Measurements from ENCODE around the gene ZNF668. TPM values are rescaled to one million over a fixed set of nuclear protein-coding genes. Genes with fewer than 3 reads are reported as not detected.

ZNF668 gene
- total and polyA plus RNA-seq, 2 experiments from 2014 or later: 6.2 to 13.1 TPM

DNA sequence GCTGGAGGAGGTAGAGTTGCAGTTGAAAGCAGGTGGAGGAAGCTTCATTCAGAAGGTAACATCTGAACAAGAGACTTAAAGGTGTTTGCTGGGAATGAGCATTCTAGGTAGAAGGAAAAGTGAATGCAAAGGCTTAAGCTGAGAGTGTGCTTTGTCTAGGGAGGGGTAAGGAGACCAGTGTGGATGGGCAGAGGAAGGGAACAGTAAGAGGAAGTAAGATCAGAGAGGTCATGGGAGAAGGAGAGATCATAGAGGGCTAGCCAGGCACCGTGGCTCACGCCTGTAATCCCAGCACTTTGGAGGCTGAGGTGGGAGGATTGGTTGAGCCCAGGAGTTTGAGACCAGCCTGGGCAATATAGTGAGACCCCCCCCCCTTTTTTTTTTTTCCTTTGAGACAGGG is 37.3 kb downstream of the ZNF668 start:
- H3K36me3 Mint-ChIP-seq (ENCODE audit: low read depth): peaks cover 6% of the 10 kb centered on the region
- Histone ChIP-seq H3K4me1 (ENCODE audit: insufficient read depth) (peaks cover 9% of the 10 kb centered on the region), H3F3A (replicated peaks; ENCODE audit: low read depth) (peaks cover 16% of the 10 kb centered on the region), H3K79me2 (replicated peaks; ENCODE audit: insufficient read depth) (no peaks in the 10 kb centered on the region; the same call in 1 of the 2 replicates), H3K27me3 (ENCODE audit: insufficient read depth) (no peaks in the 10 kb centered on the region), H3K27ac (ENCODE audit: low read depth) (no peak overlapping the region), H2AFZ (no peak overlapping the region), H3K9me2 (ENCODE audit: insufficient read depth) (no peaks in the 10 kb centered on the region), H3K4me2 (no peak overlapping the region), H4K20me1 (replicated peaks; ENCODE audit: insufficient read depth) (no peaks in the 10 kb centered on the region), H3K36me3 (ENCODE audit: insufficient read depth) (no peaks in the 10 kb centered on the region; the same call in 1 of the 2 replicates), H3K4me3 (no peak overlapping the region)
- ATAC-seq: no peak
- DNase-seq (ENCODE audit: low spot score): no peak
- H3K4me1 Mint-ChIP-seq: peaks cover 8% of the 10 kb centered on the region; the same call in 1 of the 3 replicates
- no peaks in the 10 kb centered on the region; the same call in 2 of the 3 replicates for H3K9me3 Mint-ChIP-seq
- peaks cover 12% of the 10 kb centered on the region for H3K27me3 Mint-ChIP-seq (ENCODE audit: insufficient read depth, low read depth, poor library complexity)
- H3K4me3 Mint-ChIP-seq: no peak overlapping the region
- no peak overlapping the region for H3K27ac Mint-ChIP-seq
- TF ChIP-seq ZNF114 (CRISPR knock-in tag; IDR thresholded peaks at IDR 0.05) (no peak), JUNB (IDR thresholded peaks at IDR 0.05; ENCODE audit: unreplicated experiment) (no peak), CREB1 (CRISPR knock-in tag; IDR thresholded peaks at IDR 0.05; ENCODE audit: low read depth) (no peak), STAT1 (IDR thresholded peaks at IDR 0.05; ENCODE audit: unreplicated experiment) (no peak), EZH2 (IDR thresholded peaks at IDR 0.05; ENCODE audit: low read depth, unreplicated experiment) (no peak), NANOG (IDR thresholded peaks at IDR 0.05; ENCODE audit: borderline replicate concordance) (no peak), ZNF331 (CRISPR knock-in tag; IDR thresholded peaks at IDR 0.05; ENCODE audit: low read depth) (no peak), POLR2AphosphoS5 (IDR thresholded peaks at IDR 0.05; ENCODE audit: low read depth) (no peak), EZH2phosphoT487 (IDR thresholded peaks at IDR 0.05; ENCODE audit: unreplicated experiment) (no peak)
- TF ChIP-seq, protein P1, sequence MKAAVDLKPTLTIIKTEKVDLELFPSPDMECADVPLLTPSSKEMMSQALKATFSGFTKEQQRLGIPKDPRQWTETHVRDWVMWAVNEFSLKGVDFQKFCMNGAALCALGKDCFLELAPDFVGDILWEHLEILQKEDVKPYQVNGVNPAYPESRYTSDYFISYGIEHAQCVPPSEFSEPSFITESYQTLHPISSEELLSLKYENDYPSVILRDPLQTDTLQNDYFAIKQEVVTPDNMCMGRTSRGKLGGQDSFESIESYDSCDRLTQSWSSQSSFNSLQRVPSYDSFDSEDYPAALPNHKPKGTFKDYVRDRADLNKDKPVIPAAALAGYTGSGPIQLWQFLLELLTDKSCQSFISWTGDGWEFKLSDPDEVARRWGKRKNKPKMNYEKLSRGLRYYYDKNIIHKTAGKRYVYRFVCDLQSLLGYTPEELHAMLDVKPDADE (IDR thresholded peaks at IDR 0.05): no peak
- TF ChIP-seq, protein P2, sequence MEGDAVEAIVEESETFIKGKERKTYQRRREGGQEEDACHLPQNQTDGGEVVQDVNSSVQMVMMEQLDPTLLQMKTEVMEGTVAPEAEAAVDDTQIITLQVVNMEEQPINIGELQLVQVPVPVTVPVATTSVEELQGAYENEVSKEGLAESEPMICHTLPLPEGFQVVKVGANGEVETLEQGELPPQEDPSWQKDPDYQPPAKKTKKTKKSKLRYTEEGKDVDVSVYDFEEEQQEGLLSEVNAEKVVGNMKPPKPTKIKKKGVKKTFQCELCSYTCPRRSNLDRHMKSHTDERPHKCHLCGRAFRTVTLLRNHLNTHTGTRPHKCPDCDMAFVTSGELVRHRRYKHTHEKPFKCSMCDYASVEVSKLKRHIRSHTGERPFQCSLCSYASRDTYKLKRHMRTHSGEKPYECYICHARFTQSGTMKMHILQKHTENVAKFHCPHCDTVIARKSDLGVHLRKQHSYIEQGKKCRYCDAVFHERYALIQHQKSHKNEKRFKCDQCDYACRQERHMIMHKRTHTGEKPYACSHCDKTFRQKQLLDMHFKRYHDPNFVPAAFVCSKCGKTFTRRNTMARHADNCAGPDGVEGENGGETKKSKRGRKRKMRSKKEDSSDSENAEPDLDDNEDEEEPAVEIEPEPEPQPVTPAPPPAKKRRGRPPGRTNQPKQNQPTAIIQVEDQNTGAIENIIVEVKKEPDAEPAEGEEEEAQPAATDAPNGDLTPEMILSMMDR (conservative IDR thresholded peaks at IDR 0.05; ENCODE audit: low read depth in 2 of 2): no peak
- TF ChIP-seq, protein P3, sequence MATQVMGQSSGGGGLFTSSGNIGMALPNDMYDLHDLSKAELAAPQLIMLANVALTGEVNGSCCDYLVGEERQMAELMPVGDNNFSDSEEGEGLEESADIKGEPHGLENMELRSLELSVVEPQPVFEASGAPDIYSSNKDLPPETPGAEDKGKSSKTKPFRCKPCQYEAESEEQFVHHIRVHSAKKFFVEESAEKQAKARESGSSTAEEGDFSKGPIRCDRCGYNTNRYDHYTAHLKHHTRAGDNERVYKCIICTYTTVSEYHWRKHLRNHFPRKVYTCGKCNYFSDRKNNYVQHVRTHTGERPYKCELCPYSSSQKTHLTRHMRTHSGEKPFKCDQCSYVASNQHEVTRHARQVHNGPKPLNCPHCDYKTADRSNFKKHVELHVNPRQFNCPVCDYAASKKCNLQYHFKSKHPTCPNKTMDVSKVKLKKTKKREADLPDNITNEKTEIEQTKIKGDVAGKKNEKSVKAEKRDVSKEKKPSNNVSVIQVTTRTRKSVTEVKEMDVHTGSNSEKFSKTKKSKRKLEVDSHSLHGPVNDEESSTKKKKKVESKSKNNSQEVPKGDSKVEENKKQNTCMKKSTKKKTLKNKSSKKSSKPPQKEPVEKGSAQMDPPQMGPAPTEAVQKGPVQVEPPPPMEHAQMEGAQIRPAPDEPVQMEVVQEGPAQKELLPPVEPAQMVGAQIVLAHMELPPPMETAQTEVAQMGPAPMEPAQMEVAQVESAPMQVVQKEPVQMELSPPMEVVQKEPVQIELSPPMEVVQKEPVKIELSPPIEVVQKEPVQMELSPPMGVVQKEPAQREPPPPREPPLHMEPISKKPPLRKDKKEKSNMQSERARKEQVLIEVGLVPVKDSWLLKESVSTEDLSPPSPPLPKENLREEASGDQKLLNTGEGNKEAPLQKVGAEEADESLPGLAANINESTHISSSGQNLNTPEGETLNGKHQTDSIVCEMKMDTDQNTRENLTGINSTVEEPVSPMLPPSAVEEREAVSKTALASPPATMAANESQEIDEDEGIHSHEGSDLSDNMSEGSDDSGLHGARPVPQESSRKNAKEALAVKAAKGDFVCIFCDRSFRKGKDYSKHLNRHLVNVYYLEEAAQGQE (IDR thresholded peaks at IDR 0.05; ENCODE audit: unreplicated experiment): no peak
- TF ChIP-seq, protein P4, sequence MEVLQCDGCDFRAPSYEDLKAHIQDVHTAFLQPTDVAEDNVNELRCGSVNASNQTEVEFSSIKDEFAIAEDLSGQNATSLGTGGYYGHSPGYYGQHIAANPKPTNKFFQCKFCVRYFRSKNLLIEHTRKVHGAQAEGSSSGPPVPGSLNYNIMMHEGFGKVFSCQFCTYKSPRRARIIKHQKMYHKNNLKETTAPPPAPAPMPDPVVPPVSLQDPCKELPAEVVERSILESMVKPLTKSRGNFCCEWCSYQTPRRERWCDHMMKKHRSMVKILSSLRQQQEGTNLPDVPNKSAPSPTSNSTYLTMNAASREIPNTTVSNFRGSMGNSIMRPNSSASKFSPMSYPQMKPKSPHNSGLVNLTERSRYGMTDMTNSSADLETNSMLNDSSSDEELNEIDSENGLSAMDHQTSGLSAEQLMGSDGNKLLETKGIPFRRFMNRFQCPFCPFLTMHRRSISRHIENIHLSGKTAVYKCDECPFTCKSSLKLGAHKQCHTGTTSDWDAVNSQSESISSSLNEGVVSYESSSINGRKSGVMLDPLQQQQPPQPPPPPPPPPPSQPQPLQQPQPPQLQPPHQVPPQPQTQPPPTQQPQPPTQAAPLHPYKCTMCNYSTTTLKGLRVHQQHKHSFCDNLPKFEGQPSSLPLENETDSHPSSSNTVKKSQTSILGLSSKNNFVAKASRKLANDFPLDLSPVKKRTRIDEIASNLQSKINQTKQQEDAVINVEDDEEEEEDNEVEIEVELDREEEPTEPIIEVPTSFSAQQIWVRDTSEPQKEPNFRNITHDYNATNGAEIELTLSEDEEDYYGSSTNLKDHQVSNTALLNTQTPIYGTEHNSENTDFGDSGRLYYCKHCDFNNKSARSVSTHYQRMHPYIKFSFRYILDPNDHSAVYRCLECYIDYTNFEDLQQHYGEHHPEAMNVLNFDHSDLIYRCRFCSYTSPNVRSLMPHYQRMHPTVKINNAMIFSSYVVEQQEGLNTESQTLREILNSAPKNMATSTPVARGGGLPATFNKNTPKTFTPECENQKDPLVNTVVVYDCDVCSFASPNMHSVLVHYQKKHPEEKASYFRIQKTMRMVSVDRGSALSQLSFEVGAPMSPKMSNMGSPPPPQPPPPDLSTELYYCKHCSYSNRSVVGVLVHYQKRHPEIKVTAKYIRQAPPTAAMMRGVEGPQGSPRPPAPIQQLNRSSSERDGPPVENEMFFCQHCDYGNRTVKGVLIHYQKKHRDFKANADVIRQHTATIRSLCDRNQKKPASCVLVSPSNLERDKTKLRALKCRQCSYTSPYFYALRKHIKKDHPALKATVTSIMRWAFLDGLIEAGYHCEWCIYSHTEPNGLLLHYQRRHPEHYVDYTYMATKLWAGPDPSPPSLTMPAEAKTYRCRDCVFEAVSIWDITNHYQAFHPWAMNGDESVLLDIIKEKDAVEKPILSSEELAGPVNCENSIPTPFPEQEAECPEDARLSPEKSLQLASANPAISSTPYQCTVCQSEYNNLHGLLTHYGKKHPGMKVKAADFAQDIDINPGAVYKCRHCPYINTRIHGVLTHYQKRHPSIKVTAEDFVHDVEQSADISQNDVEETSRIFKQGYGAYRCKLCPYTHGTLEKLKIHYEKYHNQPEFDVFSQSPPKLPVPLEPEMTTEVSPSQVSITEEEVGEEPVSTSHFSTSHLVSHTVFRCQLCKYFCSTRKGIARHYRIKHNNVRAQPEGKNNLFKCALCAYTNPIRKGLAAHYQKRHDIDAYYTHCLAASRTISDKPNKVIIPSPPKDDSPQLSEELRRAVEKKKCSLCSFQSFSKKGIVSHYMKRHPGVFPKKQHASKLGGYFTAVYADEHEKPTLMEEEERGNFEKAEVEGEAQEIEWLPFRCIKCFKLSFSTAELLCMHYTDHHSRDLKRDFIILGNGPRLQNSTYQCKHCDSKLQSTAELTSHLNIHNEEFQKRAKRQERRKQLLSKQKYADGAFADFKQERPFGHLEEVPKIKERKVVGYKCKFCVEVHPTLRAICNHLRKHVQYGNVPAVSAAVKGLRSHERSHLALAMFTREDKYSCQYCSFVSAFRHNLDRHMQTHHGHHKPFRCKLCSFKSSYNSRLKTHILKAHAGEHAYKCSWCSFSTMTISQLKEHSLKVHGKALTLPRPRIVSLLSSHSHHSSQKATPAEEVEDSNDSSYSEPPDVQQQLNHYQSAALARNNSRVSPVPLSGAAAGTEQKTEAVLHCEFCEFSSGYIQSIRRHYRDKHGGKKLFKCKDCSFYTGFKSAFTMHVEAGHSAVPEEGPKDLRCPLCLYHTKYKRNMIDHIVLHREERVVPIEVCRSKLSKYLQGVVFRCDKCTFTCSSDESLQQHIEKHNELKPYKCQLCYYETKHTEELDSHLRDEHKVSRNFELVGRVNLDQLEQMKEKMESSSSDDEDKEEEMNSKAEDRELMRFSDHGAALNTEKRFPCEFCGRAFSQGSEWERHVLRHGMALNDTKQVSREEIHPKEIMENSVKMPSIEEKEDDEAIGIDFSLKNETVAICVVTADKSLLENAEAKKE (CRISPR knock-in tag; IDR thresholded peaks at IDR 0.05): no peak
